ENCODE data around the gene SLC49A4.

- no peak for TF ChIP-seq EP300 (IDR thresholded peaks at IDR 0.05; ENCODE audit: borderline replicate concordance in 1 of 2, low read depth in 1 of 2, low read length in 1 of 2)
- TF ChIP-seq TAF1 (IDR thresholded peaks at IDR 0.05; ENCODE audit: borderline replicate concordance, low read depth, low read length) = no peak
- TF ChIP-seq RAD21 (IDR thresholded peaks at IDR 0.05; ENCODE audit: low read length) = no peak
- no peak for TF ChIP-seq NRF1 (IDR thresholded peaks at IDR 0.05; ENCODE audit: low read depth, low read length)
- TF ChIP-seq POLR2AphosphoS5 (IDR thresholded peaks at IDR 0.05; ENCODE audit: low read depth, low read length) = no peak
Measured at GRCh38 chr3:122880173-122880572, 85.3 kb downstream of the SLC49A4 start.

Data from SK-N-SH (cell line).